ENCODE data around the gene FOXP2. TPM values are rescaled to one million over a fixed set of nuclear protein-coding genes. Genes with fewer than 3 reads are reported as not detected.

Gene FOXP2
- total and polyA plus RNA-seq, 2 donors (not counting 3 experiments of a cell fraction or from before 2014, with no cell fraction given): 0.37 to 2.7 TPM

DNA sequence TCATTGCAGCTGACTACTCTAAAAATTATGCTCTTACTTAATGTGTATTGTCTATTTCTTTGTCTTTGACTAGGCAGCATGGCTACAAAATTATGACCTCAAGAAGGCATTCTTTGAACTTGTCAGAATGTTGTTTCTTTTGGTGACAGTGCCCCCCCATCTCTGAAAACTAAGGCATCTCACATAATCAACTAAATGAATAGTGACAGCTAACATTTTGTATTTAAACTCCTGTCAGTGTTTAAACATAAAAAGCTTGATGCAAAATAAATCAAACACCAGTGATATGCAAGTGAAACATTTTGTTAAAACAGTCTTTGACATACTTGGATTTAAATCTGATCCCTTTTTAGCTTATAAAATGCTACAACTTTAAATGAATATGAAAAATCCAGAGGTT is 233.5 kb downstream of the FOXP2 start:
- no peaks in the 10 kb centered on the region for H3K27me3 ChIP-seq (ENCODE audit: control insufficient read depth in 2 of 2, insufficient read depth in 2 of 2, low read length in 2 of 2)
- H3K9ac ChIP-seq (replicated peaks; ENCODE audit: extremely low read depth, insufficient read depth, low read length): no peak overlapping the region
- no peaks in the 10 kb centered on the region for H3K9me1 ChIP-seq (replicated peaks; ENCODE audit: control insufficient read depth, extremely low read depth, insufficient read depth, low read length)
- H3K4me2 ChIP-seq (ENCODE audit: insufficient read depth, low read length): no peak overlapping the region
- no peak overlapping the region for H2AFZ ChIP-seq (ENCODE audit: low read depth, low read length)
- no peak overlapping the region for H3K27ac ChIP-seq (ENCODE audit: insufficient read depth, low read depth, low read length)
- BruUV-seq (replicated peaks): no TSS peak
- FAIRE-seq (no peak), DNase-seq (ENCODE audit: low read depth, low spot score) (no peak)
- POLR2A ChIA-PET: no interaction called here
- CTCF ChIA-PET: interaction anchor here (1.3 to 2.0 kb wide), 2 partner anchors 13 to 15 kb away, joined by 3 to 6 read pairs; no protein-coding TSS in a partner anchor
- H3K4me3 ChIP-seq (replicated peaks in 1 of 3; ENCODE audit: insufficient read depth in 1 of 3, low read depth in 1 of 3, low read length in 3 of 3): no peak overlapping the region
- intact Hi-C loops (cut with micrococcal nuclease) (no loop called here), dilution Hi-C loops (cut with MboI; ENCODE audit: extremely low pct_ligation_motif_present, low sequenced_read_pairs) (no loop called here)
- H3K9me3 ChIP-seq (replicated peaks; ENCODE audit: control insufficient read depth, insufficient read depth, low read length): no peaks in the 10 kb centered on the region
- H3K36me3 ChIP-seq (ENCODE audit: control insufficient read depth in 2 of 2, extremely low read depth in 1 of 2, insufficient read depth in 2 of 2, low read length in 2 of 2): no peaks in the 10 kb centered on the region
- H3K4me1 ChIP-seq (ENCODE audit: control insufficient read depth, extremely low read depth, insufficient read depth, low read length): no peaks in the 10 kb centered on the region
- H3K79me2 ChIP-seq (ENCODE audit: control insufficient read depth, insufficient read depth, low read length): no peaks in the 10 kb centered on the region
- H4K20me1 ChIP-seq (replicated peaks; ENCODE audit: control insufficient read depth, extremely low read depth, insufficient read depth, low read length): no peaks in the 10 kb centered on the region
- TF ChIP-seq FOS (IDR thresholded peaks at IDR 0.05; ENCODE audit: borderline replicate concordance, insufficient read depth, low read length) (no peak), MYC (IDR thresholded peaks at IDR 0.05; ENCODE audit: low read depth, low read length) (no peak), GATA2 (IDR thresholded peaks at IDR 0.05; ENCODE audit: insufficient read depth, insufficient read length, low read depth, low read length) (no peak), EZH2 (IDR thresholded peaks at IDR 0.05; ENCODE audit: borderline replicate concordance, low read depth, low read length, severe bottlenecking) (no peak), JUN (IDR thresholded peaks at IDR 0.05; ENCODE audit: borderline replicate concordance, insufficient read depth, insufficient read length, low read depth) (no peak), POLR2A (IDR thresholded peaks at IDR 0.05; ENCODE audit: low read depth, low read length) (no peak), CTCF (IDR thresholded peaks at IDR 0.05; ENCODE audit: extremely low read depth in 1 of 2, insufficient read depth in 1 of 2, low read depth in 1 of 2, low read length in 2 of 2) (no peak), POLR2AphosphoS5 (IDR thresholded peaks at IDR 0.05; ENCODE audit: insufficient read depth, low read depth, low read length) (no peak)
- TF ChIP-seq, protein P1, sequence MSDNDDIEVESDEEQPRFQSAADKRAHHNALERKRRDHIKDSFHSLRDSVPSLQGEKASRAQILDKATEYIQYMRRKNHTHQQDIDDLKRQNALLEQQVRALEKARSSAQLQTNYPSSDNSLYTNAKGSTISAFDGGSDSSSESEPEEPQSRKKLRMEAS (IDR thresholded peaks at IDR 0.05; ENCODE audit: insufficient read depth, insufficient read length): no peak

Data from endothelial cell of umbilical vein (primary cell).